Stimulated activated CD4-positive, alpha-beta T cell treated with anti-CD3 and anti-CD28 coated beads, Interleukin-1b, Interleukin-23, amount 100 ng/mL, for 24 hours (primary cell): ENCODE measurements around the gene TMEM236.

Experiments used
- DNase-seq, 4 experiments: peaks; one replicate each; pipeline ENCODE4 v3.0.0-alpha.2; 2020; ENCODE audit warnings: low read depth in 4 of 4, low spot score in 1 of 4

TMEM236 gene

DNA sequence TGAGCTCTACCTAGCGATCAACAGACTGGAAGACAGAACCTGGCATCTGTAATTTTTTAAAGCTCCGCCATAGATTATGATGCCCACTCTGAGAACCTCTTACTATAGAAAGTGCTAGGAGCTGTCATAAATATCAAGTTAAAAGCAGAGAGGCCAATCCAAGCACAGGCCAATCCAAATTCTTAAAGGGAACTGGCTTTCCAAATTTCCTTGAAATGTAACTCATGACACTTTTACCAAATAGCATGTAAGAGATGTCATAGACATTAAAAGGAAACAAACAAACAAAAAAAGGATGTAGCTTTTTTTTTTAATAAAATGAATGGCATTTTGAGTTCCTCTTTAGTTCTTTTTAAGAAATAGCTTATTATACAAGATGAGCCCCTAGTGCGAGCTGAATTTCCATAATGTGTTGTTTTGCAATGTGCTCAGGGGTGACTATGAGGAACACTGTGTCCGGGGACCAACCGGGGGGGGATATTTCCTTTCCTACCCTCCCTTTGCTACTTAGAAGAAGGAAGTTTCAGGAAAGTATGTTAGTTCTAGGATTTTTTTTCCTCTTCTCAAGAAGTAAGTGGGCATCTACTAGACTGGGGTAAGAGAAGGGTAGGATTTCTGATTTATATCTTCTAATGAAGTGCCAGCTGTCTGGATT, 33.4 kb downstream of the TMEM236 start:
- no peak for DNase-seq

DNA sequence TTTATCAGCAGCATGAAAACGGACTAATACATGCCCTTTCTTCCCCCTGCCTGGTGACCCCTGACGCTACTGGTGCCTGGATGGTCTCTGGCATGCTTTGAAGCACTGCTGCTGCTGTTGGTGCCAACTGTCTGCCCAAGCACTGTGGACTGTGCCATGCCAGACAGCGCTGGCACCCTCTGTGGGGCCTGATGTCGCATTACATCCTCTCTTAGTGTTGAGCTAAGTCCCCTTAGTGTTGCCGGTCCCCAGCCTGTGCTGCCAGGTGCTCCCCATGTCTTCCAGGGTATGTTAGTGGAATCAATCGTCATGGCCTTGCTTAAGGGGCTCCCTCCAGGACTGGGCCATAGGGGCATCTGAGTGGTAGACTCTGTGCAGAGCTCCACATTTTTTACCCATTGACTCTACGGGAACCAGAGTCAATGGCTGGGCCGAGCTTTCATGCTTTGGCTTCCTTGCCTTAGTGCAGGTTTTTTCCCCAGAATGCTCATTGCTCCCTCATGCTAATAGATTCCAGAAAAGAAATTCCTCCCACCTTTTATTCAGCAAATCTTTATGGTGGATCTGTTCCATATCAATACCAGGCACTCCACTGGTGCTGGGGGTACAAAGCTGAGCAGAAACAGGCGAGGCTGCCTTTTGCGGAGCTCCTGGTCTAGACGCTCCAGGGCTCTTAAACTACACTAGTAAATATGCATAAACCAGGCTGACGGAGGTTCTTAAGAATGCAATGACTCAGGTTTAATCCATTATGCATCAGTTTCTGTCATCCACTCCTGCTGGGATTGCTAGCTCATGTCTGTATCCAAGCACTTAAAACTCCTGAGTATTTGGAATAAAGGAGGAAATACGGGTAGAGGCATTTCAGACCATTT, 35.3 kb downstream of the TMEM236 start:
- DNase-seq = no peak

DNA sequence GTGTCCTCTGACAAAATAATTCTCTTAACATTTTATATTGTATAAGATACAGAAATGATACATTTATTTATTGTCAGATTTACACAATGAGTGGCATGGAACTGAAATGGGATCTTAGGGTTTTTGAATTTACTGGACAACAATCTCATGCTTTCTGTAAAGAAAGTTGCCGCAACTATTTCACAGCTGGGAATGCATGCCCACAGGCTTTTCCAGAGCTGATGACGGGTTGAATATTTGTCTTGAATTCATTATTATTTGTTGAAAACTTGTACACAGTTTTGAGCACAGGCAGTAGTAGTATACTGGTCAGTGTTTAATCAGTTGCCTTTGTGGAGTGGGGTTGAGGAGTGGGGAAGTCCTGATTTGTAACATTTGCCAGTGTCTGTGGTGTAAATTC, 36.6 kb downstream of the TMEM236 start:
- no peak for DNase-seq

DNA sequence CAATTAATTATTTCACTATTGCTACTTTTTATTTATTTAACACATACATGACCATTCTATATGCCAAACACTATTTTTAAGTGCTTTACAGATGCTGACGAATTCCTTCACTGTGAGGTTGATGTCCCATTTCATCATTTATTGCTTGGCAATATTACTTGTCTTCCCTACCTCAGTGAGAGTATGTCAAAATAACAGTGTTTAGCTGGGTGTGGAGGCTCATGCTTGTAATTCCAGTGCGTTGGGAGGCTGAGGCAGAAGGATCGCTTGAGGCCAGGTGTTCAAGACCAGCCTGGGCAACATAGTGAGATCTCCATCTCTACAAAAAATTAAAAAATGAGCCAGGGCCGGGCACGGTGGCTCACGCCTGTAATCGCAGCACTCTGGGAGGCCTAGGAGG, 37.4 kb downstream of the TMEM236 start:
- DNase-seq = no peak

DNA sequence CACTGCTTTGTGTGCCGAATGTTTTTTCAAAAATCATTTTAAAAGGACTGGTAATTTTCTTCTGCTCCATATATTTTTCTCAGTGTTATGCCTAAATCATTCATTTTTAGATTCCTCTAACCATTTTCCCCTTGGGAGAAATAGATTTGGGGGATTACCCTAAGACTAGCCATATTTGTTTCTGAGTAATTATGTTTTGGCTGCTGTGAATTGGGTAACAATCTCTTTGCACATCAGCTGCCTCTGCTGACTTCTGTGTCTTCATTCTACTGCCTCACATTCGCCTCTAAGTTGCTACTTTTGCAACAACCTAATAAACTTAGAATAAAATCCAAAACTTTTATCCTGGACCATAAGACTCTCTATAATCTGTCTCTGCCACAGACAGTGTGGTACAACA, 38.6 kb downstream of the TMEM236 start:
- no peak for DNase-seq

DNA sequence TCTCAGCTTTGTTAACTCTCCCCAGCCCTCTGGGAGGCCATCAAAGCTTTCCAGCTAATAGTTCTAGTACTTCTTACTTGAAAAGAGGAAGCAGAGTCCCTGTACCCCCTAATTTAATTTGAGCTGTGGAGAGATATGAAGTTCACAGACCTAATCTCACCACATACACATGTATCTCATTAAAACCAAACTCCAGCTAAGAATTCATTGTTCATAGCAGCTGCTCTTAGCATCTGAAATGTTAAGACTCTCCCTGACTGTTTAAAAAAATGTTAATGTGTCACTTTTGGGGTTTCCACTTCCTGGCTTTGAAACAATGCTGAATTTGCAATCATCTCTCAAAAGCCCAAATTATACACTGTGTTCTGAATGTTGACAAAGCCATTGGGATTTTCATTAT, 41.0 kb downstream of the TMEM236 start:
- no peak for DNase-seq

DNA sequence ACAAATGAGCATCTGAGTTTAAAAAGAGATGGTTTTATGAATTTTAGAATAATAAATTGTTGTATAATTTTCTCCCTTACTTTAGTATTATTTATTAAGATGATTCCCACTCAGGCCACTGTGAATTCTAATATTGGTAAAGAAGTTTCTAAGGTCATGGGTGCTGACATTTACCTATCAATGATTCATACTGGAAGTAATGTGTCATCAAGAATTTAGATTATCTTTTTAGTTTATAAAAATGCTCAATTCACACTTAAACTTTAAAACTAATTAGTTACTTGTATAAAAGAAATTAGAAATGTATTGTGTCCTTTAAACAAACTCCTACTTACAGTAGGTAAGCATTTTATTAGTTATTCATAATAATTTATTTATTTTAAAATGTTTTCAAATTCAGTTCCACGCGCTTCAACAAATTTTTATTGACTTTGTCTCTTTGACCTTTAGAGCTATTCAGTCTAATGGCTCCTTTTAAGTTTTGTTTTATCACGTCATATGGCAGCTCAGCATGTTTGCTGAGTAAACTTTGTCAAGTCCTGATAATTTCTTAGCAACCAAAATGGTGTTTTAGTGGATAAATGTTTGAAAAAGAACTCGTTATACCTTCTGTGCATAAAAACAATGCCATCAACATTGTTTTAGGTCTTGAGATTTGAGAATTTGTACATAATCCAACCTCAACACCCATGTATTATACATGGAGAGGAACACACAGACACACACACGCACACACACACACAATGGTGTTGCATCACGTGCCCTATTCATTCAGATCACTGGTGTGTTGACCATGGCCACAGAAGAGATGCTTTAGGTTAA, 42.0 kb downstream of the TMEM236 start:
- no peak for DNase-seq

DNA sequence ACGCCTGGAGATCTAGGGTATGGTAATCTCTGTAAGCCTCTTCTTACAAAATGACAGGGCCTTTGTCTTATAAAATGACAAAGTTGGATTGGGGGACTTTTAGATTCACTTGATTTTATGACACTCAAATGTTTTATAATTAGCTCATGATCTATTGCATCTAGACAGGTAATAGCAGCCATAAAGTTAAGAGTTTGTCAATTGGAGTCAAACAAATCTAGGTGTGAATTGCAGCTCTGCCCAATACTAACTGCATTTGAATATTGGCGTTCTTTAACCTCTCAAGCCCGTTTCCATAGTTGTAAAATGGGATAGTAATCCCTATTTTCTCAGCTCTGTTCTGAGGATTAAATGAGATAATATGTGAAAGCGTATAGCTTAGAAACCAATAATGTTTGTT, 43.1 kb downstream of the TMEM236 start:
- DNase-seq = no peak

DNA sequence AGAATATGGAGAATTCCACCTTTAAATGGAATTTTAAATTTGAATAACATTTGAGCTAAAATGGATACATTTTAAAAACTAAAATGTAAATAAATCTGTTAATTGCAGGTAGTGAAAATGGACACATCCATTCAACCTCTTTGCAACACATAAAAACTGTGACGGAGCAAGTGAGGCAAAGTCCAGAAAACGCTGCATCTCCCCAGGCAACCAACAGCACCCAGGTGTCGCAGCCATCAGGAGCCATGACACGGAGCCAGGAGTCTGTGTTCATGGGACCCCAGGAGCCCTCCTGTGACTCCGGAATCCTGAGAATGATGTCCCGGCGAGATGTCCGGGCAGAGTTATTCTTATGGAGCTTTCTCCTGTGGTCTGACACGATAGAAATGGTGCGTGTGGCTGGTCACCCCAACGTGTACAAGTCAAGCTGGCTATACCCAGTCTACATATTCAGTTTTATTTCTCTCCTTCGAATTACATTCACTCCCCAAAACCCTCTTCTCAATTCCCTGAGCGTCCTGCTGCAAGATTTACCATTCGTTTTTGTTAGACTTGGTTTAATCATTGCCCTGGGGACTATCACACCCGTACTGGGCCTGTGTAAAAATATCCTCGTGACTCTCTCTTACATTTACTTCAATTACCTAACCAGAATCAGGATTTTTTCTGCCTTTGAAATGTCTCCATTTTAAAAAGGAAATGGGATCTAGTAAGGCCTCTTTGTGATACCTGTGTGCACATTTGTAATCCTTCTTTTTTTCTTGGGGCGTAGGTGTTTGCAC, 44.0 kb downstream of the TMEM236 start:
- DNase-seq = no peak

DNA sequence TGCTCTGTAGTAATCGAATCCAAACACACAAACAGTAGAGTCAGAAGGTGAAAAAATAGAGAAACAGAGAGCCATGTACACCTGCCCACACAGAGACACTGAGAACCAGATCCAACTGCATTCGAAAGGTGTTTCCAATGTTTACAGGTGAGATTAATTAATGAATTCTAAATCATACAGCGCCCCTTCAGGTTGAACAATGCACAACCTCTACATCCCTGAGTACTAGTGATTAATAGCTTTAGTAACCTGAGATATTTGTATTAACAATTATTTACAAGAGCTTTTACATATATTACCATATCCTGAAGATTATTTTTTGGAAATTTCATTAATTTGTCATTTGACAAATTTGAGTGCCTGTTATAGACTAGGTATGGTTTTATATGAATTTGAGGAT, 49.5 kb downstream of the TMEM236 start:
- DNase-seq = no peak

DNA sequence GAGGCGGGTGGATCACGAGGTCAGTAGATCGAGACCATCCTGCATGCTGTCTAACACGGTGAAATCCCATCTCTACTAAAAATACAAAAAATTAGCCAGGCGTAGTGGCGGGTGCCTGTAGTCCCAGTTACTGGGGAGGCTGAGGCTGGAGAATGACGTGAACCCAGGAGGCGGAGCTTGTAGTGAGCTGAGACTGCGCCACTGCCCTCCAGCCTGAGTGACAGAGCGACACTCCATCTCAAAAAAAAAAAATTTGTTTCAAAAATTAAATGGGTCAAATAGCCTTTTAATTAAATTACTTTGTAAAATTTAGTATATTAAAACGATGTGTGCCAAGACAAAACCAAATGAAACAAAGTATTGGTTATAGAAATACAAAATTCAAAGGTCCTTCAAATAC, 50.3 kb downstream of the TMEM236 start:
- no peak for DNase-seq

DNA sequence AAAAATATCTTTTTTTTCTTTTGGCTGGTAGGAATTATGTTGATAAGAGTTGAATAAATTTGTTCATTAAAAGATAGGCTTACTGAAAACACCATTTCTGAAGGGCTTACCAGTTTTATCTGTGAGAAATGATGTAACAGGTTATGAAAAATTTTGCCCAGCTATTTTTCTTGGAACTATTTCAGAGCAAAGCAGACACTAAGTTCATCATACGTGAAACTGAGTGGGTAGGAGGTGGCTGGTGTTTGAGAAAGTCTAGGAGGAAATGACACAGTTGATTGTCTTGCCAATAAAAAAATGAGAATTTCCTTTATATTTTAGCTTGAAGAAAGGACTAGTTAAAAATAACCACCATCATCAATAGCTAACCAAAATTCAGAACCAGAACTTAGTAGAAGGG, 51.0 kb downstream of the TMEM236 start:
- no peak for DNase-seq

DNA sequence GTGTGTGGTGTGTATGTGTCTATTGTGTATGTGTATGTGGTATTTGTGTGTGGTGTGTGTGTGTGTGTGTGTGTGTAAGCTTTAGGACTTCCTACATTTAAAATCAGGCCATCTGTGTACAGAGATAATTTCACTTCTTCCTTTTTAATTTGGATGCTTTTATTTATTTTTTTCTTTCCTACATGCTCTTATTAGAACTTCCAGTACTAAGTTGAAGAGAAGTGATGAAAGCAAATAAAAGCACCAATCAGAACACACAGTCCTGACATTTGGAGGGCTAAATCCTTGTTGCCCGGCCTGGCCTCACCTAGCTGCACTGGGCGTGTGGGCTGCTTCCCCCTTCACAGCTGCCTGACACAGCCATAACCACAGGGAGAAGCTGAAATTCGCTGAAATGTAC, 53.3 kb downstream of the TMEM236 start:
- DNase-seq = no peak

DNA sequence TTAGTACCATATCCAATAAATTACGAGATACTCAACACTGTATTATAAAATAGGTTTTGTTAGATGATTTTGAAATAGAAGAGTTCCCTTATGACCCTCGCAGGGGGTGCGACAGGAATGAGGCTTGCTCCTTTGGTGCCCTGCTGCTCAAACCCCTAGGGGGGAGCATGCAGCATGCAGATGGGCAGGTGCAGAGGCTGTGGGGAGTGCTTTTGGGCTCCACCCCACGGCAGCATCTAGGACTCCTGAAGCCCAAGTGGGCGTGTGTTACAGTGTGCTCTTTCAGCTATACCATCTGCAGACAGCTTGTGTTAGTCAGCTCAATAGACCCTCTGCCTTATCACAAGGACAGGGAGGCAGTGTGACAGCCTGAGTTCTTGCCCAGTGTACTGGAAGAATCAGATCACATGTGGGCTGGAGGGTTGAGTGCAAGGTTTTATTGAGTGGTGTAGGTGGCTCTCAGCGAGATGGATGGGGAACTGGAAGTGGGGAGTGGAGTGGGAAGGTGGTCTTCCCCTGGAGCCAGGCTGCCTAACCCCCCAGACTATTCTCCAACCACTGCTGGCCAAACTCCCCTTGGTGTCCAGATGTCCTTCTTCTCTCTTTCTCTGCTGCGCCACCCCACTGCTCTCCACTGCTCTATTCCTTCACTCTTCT, 54.0 kb downstream of the TMEM236 start:
- DNase-seq = peak in 2 of 4 experiments; percentile 2

DNA sequence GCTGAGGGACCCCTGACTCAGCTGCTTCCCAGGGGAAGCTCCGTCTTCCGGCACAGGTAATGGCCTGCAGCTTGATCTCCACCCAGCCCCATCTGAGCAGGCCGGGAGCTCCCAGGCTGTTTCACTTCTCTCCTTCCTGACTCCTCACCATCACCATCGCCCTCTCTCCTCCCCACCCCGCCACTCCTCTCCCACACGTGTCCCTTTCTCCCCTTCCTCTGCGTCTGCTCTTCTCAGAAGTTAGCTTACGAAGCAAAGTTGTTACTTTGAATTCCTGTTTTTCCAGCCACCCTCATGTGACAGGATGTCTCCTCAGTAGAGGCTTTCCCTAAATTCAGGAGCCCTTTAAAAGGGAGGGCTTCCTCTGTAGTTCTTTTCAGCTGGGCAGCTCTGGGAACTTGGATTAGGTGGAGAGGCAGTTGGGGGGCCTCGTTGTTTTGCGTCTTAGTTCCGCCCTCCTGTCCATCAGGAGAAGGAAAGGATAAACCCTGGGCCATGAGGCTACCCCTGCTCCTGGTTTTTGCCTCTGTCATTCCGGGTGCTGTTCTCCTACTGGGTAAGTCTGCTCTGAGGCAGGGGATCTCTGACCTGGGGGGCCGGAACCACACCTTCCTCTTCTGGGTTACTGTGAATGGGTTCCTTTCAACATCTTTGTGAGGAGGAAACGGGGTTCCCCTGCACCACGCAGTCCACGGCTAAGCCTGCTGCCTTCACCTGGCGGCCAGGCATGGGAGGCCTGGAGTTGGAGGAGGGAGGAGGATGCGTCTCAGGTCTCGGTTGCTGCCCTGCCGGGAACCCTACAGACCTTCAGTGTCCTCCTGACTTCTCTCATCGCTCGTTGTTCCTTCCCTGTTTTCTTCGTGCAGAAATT, 57.2 kb downstream of the TMEM236 start, which contains the start of gene MRC1:
TSS of gene MRC1 (plus strand) at position 378 of the 871 bp plus-strand sequence. CDS start at position 496, 118 bp downstream.
- DNase-seq = no peak

DNA sequence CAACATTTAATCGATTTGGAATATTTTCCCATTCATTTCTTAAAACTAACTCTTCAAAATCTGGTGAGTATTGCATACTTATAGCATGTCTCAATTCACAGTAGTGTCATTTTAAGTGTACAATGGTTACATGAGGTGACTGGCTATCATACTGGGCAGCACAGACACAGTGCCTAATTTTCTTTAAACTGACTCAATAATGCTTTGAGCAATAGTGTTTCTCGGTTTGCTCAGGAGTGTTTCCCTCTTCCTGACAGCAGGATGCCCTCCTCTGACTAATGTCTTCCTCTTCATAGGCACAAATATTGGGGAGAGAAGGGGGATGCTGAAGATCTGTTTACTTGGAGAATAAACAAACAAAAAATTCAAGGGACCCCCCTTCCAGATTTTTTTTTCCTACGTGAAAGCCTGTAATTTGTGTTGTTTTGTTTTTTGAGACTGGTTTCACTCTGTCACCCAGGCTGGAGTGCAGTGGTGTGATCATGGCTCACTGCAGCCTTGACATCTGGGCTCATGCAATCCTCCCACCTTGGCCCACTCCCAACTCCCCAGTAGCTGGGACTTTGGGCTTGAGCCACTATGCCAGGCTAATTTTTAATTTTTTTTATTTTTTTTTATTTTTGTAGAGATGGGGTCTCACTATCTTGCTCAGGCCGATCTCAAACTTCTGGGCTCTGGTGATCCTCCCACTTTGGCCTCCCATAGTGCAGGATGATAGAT, 59.3 kb downstream of the TMEM236 start:
- no peak for DNase-seq

DNA sequence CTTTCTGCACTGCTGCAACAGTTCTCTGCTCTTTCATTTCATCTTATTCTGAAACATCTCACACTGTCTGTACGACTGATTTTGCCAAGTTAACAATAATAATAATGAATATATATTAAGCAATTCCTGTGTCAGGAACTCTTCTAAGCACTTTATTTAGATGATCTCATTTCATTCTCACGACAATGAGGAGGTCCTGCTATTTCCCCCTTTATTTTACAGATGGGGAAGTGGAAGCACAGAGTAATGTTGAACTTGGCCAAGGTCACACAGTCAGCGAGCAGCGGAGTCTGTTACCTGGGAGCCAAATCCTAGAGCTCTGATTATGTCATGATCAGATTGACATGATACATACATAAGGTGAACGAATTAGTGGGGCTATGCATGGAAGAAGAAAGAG, 63.0 kb downstream of the TMEM236 start:
- DNase-seq = no peak

DNA sequence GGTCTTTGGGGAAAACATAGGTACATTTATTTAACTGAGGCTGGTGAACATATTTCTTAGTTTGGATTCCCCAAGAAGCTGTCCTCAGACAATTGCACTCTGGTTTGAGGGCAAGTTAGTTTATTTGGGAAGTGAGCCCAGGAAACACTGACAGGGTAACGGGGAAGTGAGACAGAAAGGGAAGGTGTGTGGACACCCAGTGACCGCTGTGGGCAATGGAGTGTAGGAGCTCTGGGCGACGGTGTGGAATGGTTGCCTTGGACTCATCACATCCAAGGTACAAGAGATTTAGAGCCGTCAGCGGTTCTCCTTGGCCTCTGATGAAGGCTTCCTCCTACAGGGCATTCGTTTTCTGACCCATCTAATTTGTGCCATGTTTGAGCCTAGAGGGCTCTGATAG, 64.2 kb downstream of the TMEM236 start:
- DNase-seq = no peak

DNA sequence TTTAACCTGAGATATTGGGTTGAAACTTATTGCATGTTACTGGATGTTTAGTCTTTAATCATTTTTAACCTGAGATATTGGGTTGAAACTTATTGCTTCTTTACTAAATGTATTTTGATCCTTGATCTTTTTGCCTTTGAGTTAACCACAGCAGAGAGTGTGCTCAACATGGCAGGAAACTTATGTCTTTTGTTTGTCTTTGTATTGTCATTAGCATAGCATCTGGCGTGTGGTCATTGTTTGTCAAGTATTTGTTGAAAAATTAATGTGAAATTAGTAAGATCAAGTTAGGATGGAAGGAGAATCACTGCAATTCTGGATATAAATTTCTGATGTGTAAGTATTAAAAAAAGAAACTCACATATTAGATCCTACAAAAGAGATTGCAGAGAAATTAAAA, 65.3 kb downstream of the TMEM236 start:
- DNase-seq = no peak
